ENCODE results near the gene VWA1.

GRCh38 chr1:1419363-1419812 lies 16.1 kb upstream of the VWA1 start:
- no peak for TF ChIP-seq USF2 (IDR thresholded peaks at IDR 0.05; ENCODE audit: borderline replicate concordance, low read depth, low read length)
- TF ChIP-seq POLR2A (IDR thresholded peaks at IDR 0.05; ENCODE audit: low read depth, low read length): no peak
- TF ChIP-seq PKNOX1 (IDR thresholded peaks at IDR 0.05): no peak
- TF ChIP-seq POLR2AphosphoS5 (IDR thresholded peaks at IDR 0.05; ENCODE audit: low read length): no peak
